ENCODE measurements around the gene HLA-DQA1. TPM values are rescaled to one million over a fixed set of nuclear protein-coding genes. Genes with fewer than 3 reads are reported as not detected.
A peak's percentile ranks its signal among the peaks of the same experiment; 100 is the strongest.
"Not testable (repeated sequence)": the region's sequence is repeated elsewhere in the genome, so short reads cannot be mapped to it uniquely, and the experiment has no call there.

The HLA-DQA1 gene
- 100 to 1,000 TPM in 1 of 10 donors, 10 to 100 TPM in 7, 1 to 10 TPM in 2; 1.3 to 136 (median 16.2) TPM for total RNA-seq
- polyA plus RNA-seq = 1 to 10 TPM; 5.9 to 9.6 TPM
- long read RNA-seq, donor 1, partial matches to known transcripts = 0 of 4 reads
- long read RNA-seq, donor 1, other reads (novel, unspliced or antisense) = 2 of 4 reads
- long read RNA-seq, donor 2, partial matches to known transcripts = 0 of 2 reads
- long read RNA-seq, donor 2, other reads (novel, unspliced or antisense) = 0 of 2 reads
- long read RNA-seq, donor 3, partial matches to known transcripts = 1 of 3 reads
- long read RNA-seq, donor 3, other reads (novel, unspliced or antisense) = 0 of 3 reads

DNA sequence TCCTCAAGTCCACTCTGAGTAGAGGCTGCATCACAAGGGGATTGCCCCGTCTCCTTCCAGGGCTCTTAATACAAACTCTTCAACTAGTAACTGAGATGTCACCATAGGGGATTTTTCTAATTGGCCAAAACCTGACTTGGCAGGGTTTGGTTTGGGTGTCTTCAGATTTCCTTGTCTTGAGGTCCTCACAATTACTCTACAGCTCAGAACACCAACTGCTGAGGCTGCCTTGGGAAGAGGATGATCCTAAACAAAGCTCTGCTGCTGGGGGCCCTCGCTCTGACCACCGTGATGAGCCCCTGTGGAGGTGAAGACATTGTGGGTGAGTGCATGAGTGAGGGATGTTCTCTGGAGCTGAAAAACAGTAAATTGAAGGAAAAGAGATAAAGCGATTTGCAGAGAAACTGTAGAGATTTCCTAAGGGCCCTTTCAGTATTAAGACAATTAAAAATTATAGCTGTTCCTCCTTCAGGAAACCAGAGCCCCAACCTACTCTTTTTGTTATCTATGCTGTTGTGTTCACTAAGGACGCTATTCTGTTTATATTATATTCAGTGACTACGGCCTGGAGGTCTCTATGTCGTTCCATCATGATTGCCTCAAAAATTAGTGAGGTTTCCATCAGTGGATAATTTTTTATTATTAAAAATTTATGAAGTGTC, at the start of gene HLA-DQA1:
TSS of gene HLA-DQA1 (plus strand) at position 188 of the 662 bp plus-strand sequence. CDS start at position 241, 53 bp downstream.
- intact Hi-C loops (cut with DNase I) = no loop called here
- peak within 1 kb of the TSS in 9 of 10 donors; percentile 2 to 44 (median 28) for H3K4me3 ChIP-seq
- peak in 7 of 8 donors; percentile 52 to 96 (median 92) for ATAC-seq

GRCh38 chr6:32588156-32588555, 49.0 kb upstream of the HLA-DQA1 start:
- intact Hi-C loops (cut with DNase I) = loop anchor here in 5 of 10 donors (5.0 to 10.0 kb wide), 3 partner anchors 53 to 63 kb away; partner anchors contain the start of gene HLA-DRB5 (in 1 of the 5)
- Histone ChIP-seq H3K4me3 (peak overlapping the region in 7 of 10 donors; percentile 16 to 60 (median 48)), H3K36me3 (no peaks in the 10 kb centered on the region), H3K27ac (peak overlapping the region in 7 of 10 donors; percentile 20 to 93 (median 74)), H3K4me1 (peaks cover 0 to 13% (median 0%) of the 10 kb centered on the region in 9 donors), H3K27me3 (no peaks in the 10 kb centered on the region), H3K9me3 (no peaks in the 10 kb centered on the region)
- ATAC-seq (no peak), DNase-seq (no peak)
- TF ChIP-seq, protein P1, sequence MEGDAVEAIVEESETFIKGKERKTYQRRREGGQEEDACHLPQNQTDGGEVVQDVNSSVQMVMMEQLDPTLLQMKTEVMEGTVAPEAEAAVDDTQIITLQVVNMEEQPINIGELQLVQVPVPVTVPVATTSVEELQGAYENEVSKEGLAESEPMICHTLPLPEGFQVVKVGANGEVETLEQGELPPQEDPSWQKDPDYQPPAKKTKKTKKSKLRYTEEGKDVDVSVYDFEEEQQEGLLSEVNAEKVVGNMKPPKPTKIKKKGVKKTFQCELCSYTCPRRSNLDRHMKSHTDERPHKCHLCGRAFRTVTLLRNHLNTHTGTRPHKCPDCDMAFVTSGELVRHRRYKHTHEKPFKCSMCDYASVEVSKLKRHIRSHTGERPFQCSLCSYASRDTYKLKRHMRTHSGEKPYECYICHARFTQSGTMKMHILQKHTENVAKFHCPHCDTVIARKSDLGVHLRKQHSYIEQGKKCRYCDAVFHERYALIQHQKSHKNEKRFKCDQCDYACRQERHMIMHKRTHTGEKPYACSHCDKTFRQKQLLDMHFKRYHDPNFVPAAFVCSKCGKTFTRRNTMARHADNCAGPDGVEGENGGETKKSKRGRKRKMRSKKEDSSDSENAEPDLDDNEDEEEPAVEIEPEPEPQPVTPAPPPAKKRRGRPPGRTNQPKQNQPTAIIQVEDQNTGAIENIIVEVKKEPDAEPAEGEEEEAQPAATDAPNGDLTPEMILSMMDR (IDR thresholded peaks at IDR 0.05) = no peak
- WGBS, 2 donors = 75 to 78% methylated on average over 2 of the region's 2 CpGs

More for the DNA sequence above, at the start of gene HLA-DQA1:
- peak within 1 kb of the TSS in 6 of 10 donors; percentile 10 to 74 (median 50) for H3K27ac ChIP-seq
- peak in 1 of 2 donors; percentile 20 for DNase-seq
- H3K27me3 ChIP-seq = peaks cover 0 to 15% (median 0%) of the 10 kb centered on the region in 7 donors
- H3K36me3 ChIP-seq = no peaks in the 10 kb centered on the region
- TF ChIP-seq, protein P1 (IDR thresholded peaks at IDR 0.05) = no peak
- 40 to 54% methylated on average over 7 of the region's 7 CpGs for WGBS, 2 donors
- H3K9me3 ChIP-seq = no peaks in the 10 kb centered on the region
- H3K4me1 ChIP-seq = no peaks in the 10 kb centered on the region

- peak; percentile 26 to 60 for DNase-seq
- peak within 1 kb of the TSS in 7 of 10 donors; percentile 8 to 60 (median 48) for H3K4me3 ChIP-seq
These were observed 47.4 kb upstream of the HLA-DQA1 start, which contains the start of gene HLA-DRB1 for GRCh38 chr6:32589596-32590449. Gene HLA-DRB1 (minus strand): TSS chr6:32589848. CDS start chr6:32589742, 106 bp downstream.

GRCh38 chr6:32590713-32591112, 46.5 kb upstream of the HLA-DQA1 start:
- intact Hi-C loops (cut with DNase I); DNase-seq; ATAC-seq; H3K27me3 ChIP-seq; H3K4me3 ChIP-seq; H3K36me3 ChIP-seq; H3K9me3 ChIP-seq; H3K4me1 ChIP-seq: not testable (repeated sequence)
- 93% methylated on average over 10 of the region's 10 CpGs; no CpG with 5 or more reads in 1 of the 2 donors for WGBS, 2 donors
- H3K27ac ChIP-seq = peak overlapping the region in 6 of 10 donors; percentile 40 to 93 (median 74)

More at GRCh38 chr6:32589596-32590449, 47.4 kb upstream of the HLA-DQA1 start, which contains the start of gene HLA-DRB1:
- Histone ChIP-seq H3K36me3 (no peaks in the 10 kb centered on the region), H3K27ac (peak within 1 kb of the TSS in 7 of 10 donors; percentile 70 to 93 (median 74)), H3K4me1 (peaks cover 0 to 7% (median 0%) of the 10 kb centered on the region in 9 donors), H3K27me3 (no peaks in the 10 kb centered on the region), H3K9me3 (no peaks in the 10 kb centered on the region)
- peak; percentile 95 to 99 (median 97) for ATAC-seq
- intact Hi-C loops (cut with DNase I) = loop anchor here in 5 of 10 donors (5.0 to 10.0 kb wide), 3 partner anchors 55 to 65 kb away; partner anchors contain the start of gene HLA-DRB5 (in 1 of the 5)
- WGBS, 2 donors = 11 to 38% methylated on average over 9 of the region's 9 CpGs
- TF ChIP-seq, protein P1 (IDR thresholded peaks at IDR 0.05) = no peak
